ENCODE data around the gene TBC1D1. TPM values are rescaled to one million over a fixed set of nuclear protein-coding genes. Genes with fewer than 3 reads are reported as not detected.

The TBC1D1 gene
- total and polyA plus RNA-seq, 4 experiments from 2014 or later = 15.3 to 46.7 (median 34.3) TPM

DNA sequence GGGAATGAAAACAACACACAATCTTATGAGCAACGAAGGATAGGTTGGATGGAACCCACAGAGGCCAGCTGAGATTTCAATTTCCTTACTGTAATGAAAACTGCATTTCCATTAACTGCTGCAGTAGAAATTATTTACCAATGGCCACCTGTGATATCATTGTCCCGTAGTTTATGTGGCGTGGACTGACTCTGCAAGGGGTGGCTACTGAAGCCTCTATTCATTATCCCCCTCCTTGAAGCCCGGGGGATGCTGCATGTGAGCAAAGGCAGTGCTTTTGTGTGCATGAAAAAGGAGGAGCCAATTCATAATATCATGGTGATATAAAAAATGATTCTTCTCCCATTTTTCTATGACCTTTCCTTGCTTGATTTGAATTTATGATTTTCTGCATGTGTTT, 277.1 kb downstream of the TBC1D1 start:
- Mint-ChIP-seq H3K36me3 (no peaks in the 10 kb centered on the region), H3K4me3 (no peak overlapping the region), H3K9me3 (peaks cover 0 to 9% (median 4%) of the 10 kb centered on the region in 8 donors), H3K4me1 (peaks cover 1 to 11% (median 7%) of the 10 kb centered on the region in 4 donors), H3K27ac (peak overlapping the region in 1 of 7 donors; percentile 10), H3K27me3 (no peaks in the 10 kb centered on the region)
- no peaks in the 10 kb centered on the region for H3K4me1 ChIP-seq (ENCODE audit: insufficient read depth, low read length)
- no peaks in the 10 kb centered on the region for H3K27me3 ChIP-seq (ENCODE audit: insufficient read depth, low read length)
- ChIA-PET POLR2A (ENCODE audit: partially characterized antibody) (no interaction called here), CTCF (ENCODE audit: partially characterized antibody) (interaction anchor here (1.1 kb wide), 1 partner anchor 42 kb away, joined by 3 read pairs; no protein-coding TSS in a partner anchor)
- no peak overlapping the region for H3K4me3 ChIP-seq (ENCODE audit: low read length in 2 of 2)
- H3K9me3 ChIP-seq (ENCODE audit: control insufficient read depth in 1 of 2, low read length in 2 of 2) = no peaks in the 10 kb centered on the region
- H3K27ac ChIP-seq (ENCODE audit: low read depth, low read length) = no peak overlapping the region
- no peak for DNase-seq
- intact Hi-C loops (cut with micrococcal nuclease) = no loop called here
- no peaks in the 10 kb centered on the region for H3K36me3 ChIP-seq (ENCODE audit: insufficient read depth, low read length)

- H3K4me3 ChIP-seq (ENCODE audit: low read length in 2 of 2) = no peak overlapping the region
- DNase-seq = no peak
- CTCF ChIA-PET (ENCODE audit: partially characterized antibody) = interaction anchor here (1.0 to 2.1 kb wide), 3 partner anchors 9 to 107 kb away, joined by 3 to 10 read pairs (median 3); no protein-coding TSS in a partner anchor
- no peak overlapping the region for H3K27ac ChIP-seq (ENCODE audit: low read depth, low read length)
- H3K4me3 Mint-ChIP-seq = no peak overlapping the region
- H3K9me3 ChIP-seq (ENCODE audit: control insufficient read depth in 1 of 2, low read length in 2 of 2) = no peaks in the 10 kb centered on the region
- H3K36me3 Mint-ChIP-seq = no peaks in the 10 kb centered on the region
- peaks cover 1 to 15% (median 7%) of the 10 kb centered on the region in 4 donors for H3K4me1 Mint-ChIP-seq
- intact Hi-C loops (cut with micrococcal nuclease) = no loop called here
- no peaks in the 10 kb centered on the region for H3K27me3 Mint-ChIP-seq
- no peaks in the 10 kb centered on the region for H3K36me3 ChIP-seq (ENCODE audit: insufficient read depth, low read length)
- POLR2A ChIA-PET (ENCODE audit: partially characterized antibody) = no interaction called here
- H3K27ac Mint-ChIP-seq = no peak overlapping the region
- no peaks in the 10 kb centered on the region for H3K4me1 ChIP-seq (ENCODE audit: insufficient read depth, low read length)
- no peaks in the 10 kb centered on the region for H3K27me3 ChIP-seq (ENCODE audit: insufficient read depth, low read length)
- peaks cover 0 to 4% (median 1%) of the 10 kb centered on the region in 8 donors for H3K9me3 Mint-ChIP-seq
Measured at GRCh38 chr4:38169524-38169923, 278.6 kb downstream of the TBC1D1 start.

DNA sequence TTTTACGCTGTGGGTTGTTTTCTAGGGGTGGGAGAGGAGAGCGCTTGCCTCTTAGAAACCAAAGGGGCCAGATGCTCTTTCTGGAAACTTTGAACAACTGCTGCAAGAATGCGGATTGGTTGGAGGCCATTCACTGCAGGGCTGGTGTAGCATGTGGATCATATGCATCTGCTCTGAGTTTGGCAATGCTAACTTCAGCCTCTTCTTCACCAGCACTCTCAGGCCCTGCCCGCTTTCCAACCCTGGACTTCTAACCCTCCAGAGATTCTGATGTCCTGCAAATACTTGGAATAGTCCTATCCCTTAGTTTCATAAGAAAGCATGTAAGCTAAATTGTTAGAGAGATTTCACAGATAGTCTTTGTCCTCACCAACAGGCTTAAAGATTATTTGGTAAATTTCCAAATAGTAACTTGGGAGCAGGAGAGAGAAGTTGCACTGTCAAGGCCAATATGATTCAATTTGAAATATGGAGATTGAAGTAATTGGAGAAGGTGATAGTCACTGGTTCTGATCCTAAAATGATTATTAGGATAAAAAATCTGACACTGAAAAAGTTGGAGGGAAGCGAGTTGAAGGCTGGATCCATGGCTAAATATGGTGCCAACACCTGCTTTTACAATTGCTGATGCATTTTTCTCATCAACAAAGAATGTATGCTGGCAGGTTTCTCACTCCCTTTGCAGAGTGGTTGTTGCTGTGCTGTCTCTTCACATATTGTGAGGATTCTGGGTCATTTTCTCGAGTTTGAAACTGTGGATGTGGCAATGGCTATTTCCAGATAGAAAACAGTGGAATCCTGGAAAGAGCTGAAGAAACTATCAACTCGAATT, 279.7 kb downstream of the TBC1D1 start:
- ChIA-PET POLR2A (ENCODE audit: partially characterized antibody) (interaction anchor here (1.0 kb wide), 2 partner anchors 8 to 10 kb away, joined by 3 to 4 read pairs; no protein-coding TSS in a partner anchor), CTCF (ENCODE audit: partially characterized antibody) (interaction anchor here (2.1 kb wide), 1 partner anchor 9 kb away, joined by 10 read pairs; no protein-coding TSS in a partner anchor)
- H3K36me3 Mint-ChIP-seq = no peaks in the 10 kb centered on the region

GRCh38 chr4:38172078-38172477, 281.2 kb downstream of the TBC1D1 start:
- ChIA-PET POLR2A (ENCODE audit: partially characterized antibody) (no interaction called here), CTCF (ENCODE audit: partially characterized antibody) (interaction anchor here (10.7 to 13.4 kb wide), 2 partner anchors 109 to 557 kb away, joined by 114 to 292 read pairs; no protein-coding TSS in a partner anchor)

More for the DNA sequence above, 279.7 kb downstream of the TBC1D1 start:
- Mint-ChIP-seq H3K9me3 (peaks cover 0 to 3% (median 0%) of the 10 kb centered on the region in 8 donors), H3K27ac (no peak overlapping the region), H3K4me1 (peaks cover 4 to 20% (median 12%) of the 10 kb centered on the region in 4 donors), H3K27me3 (no peaks in the 10 kb centered on the region), H3K4me3 (no peak overlapping the region)
- intact Hi-C loops (cut with micrococcal nuclease) = no loop called here
- no peak overlapping the region for H3K4me3 ChIP-seq (ENCODE audit: low read length in 2 of 2)
- H3K9me3 ChIP-seq (ENCODE audit: control insufficient read depth in 1 of 2, low read length in 2 of 2) = no peaks in the 10 kb centered on the region
- H3K27ac ChIP-seq (ENCODE audit: low read depth, low read length) = no peak overlapping the region
- DNase-seq = no peak
- H3K4me1 ChIP-seq (ENCODE audit: insufficient read depth, low read length) = no peaks in the 10 kb centered on the region
- H3K27me3 ChIP-seq (ENCODE audit: insufficient read depth, low read length) = no peaks in the 10 kb centered on the region
- H3K36me3 ChIP-seq (ENCODE audit: insufficient read depth, low read length) = no peaks in the 10 kb centered on the region

DNA sequence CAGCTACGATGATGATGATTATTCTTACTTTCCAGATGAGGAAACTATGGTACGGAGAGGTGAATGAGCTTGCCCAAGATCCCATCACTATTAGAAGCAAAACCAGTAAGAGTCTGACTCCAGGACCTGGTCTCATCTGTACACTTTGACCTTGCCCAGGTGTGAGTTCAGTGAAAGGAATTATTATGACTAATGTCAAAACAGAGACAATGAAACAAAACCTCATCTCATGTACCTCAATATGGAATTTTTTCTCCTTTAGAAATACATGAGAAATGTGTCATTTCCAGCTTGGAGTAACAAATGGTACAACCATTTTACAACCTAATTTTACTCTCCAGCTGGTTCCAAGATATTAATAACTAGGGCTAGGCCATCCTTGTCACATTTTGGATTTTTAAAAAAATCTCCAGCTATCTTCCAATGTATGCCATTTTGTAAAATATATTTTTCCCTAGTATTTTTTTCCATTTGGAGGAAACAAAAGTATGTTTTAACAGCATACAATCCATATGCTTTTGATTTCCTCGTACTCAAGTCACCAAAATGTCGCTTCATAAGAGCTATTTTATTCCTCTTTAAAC, 283.1 kb downstream of the TBC1D1 start:
- no peak overlapping the region for H3K4me3 ChIP-seq (ENCODE audit: low read length in 2 of 2)
- H3K27ac Mint-ChIP-seq = peak overlapping the region in 1 of 7 donors; percentile 2
- H3K36me3 ChIP-seq (ENCODE audit: insufficient read depth, low read length) = no peaks in the 10 kb centered on the region
- intact Hi-C loops (cut with micrococcal nuclease) = no loop called here
- no peaks in the 10 kb centered on the region for H3K27me3 Mint-ChIP-seq
- H3K4me3 Mint-ChIP-seq = no peak overlapping the region
- H3K4me1 Mint-ChIP-seq = peaks cover 24 to 39% (median 31%) of the 10 kb centered on the region in 4 donors
- peaks cover 25% of the 10 kb centered on the region for H3K4me1 ChIP-seq (ENCODE audit: insufficient read depth, low read length)
- no peak for DNase-seq
- no peaks in the 10 kb centered on the region for H3K9me3 ChIP-seq (ENCODE audit: control insufficient read depth in 1 of 2, low read length in 2 of 2)
- H3K36me3 Mint-ChIP-seq = no peaks in the 10 kb centered on the region
- peaks cover 0 to 3% (median 0%) of the 10 kb centered on the region in 8 donors for H3K9me3 Mint-ChIP-seq
- no peak overlapping the region for H3K27ac ChIP-seq (ENCODE audit: low read depth, low read length)
- ChIA-PET CTCF (ENCODE audit: partially characterized antibody) (interaction anchor here (0.9 to 13.4 kb wide), 10 partner anchors 9 to 609 kb away, joined by 3 to 292 read pairs (median 4); partner anchors contain the start of gene TLR10), POLR2A (ENCODE audit: partially characterized antibody) (interaction anchor here (1.2 to 1.7 kb wide), 2 partner anchors 18 to 19 kb away, joined by 3 to 5 read pairs; no protein-coding TSS in a partner anchor)
- no peaks in the 10 kb centered on the region for H3K27me3 ChIP-seq (ENCODE audit: insufficient read depth, low read length)

More at GRCh38 chr4:38172078-38172477, 281.2 kb downstream of the TBC1D1 start:
- Mint-ChIP-seq H3K36me3 (no peaks in the 10 kb centered on the region), H3K4me3 (peak overlapping the region in 1 of 8 donors; percentile 11), H3K27me3 (no peaks in the 10 kb centered on the region), H3K27ac (no peak overlapping the region), H3K9me3 (peaks cover 0 to 3% (median 0%) of the 10 kb centered on the region in 8 donors), H3K4me1 (peaks cover 9 to 21% (median 15%) of the 10 kb centered on the region in 4 donors)
- Histone ChIP-seq H3K27me3 (ENCODE audit: insufficient read depth, low read length) (no peaks in the 10 kb centered on the region), H3K36me3 (ENCODE audit: insufficient read depth, low read length) (no peaks in the 10 kb centered on the region), H3K9me3 (ENCODE audit: control insufficient read depth in 1 of 2, low read length in 2 of 2) (no peaks in the 10 kb centered on the region), H3K4me3 (ENCODE audit: low read length in 2 of 2) (no peak overlapping the region), H3K27ac (ENCODE audit: low read depth, low read length) (no peak overlapping the region), H3K4me1 (ENCODE audit: insufficient read depth, low read length) (peaks cover 8% of the 10 kb centered on the region)
- DNase-seq = no peak
- intact Hi-C loops (cut with micrococcal nuclease) = no loop called here

DNA sequence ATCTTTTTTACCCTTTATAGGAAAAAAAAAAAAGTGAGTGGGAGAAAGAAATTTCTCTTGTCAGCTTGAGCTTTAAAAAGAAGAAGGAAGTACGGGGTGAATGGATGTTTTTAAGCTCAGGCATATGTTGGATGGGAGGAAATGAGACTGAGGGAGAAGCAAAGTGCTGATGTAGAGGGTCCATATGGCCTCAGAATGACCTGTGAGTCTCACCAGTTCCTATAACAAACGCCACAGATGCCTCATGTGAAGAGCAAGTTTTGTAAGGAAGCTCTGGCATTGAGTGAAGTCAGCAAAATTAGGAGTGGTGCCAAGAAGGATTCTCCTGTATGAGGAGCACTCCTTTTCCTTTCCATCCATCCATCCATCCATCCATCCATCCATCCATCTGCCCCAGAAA, 283.9 kb downstream of the TBC1D1 start:
- POLR2A ChIA-PET (ENCODE audit: partially characterized antibody) = interaction anchor here (0.5 to 3.2 kb wide), 4 partner anchors 19 to 670 kb away, joined by 3 to 11 read pairs (median 4); no protein-coding TSS in a partner anchor
- Mint-ChIP-seq H3K36me3 (no peaks in the 10 kb centered on the region), H3K27ac (peak overlapping the region in 2 of 7 donors; percentile 49 to 70), H3K4me3 (peak overlapping the region in 1 of 8 donors; percentile 4), H3K9me3 (peaks cover 0 to 3% (median 0%) of the 10 kb centered on the region in 8 donors), H3K4me1 (peaks cover 28 to 45% (median 37%) of the 10 kb centered on the region in 4 donors), H3K27me3 (no peaks in the 10 kb centered on the region)
- CTCF ChIA-PET (ENCODE audit: partially characterized antibody) = interaction anchor here (0.9 to 13.4 kb wide), 10 partner anchors 8 to 608 kb away, joined by 3 to 292 read pairs (median 4); partner anchors contain the start of gene TLR10
- Histone ChIP-seq H3K27me3 (ENCODE audit: insufficient read depth, low read length) (no peaks in the 10 kb centered on the region), H3K9me3 (ENCODE audit: control insufficient read depth in 1 of 2, low read length in 2 of 2) (no peaks in the 10 kb centered on the region), H3K4me1 (ENCODE audit: insufficient read depth, low read length) (peaks cover 32% of the 10 kb centered on the region), H3K4me3 (ENCODE audit: low read length in 2 of 2) (no peak overlapping the region), H3K27ac (ENCODE audit: low read depth, low read length) (no peak overlapping the region), H3K36me3 (ENCODE audit: insufficient read depth, low read length) (no peaks in the 10 kb centered on the region)
- intact Hi-C loops (cut with micrococcal nuclease) = loop anchor here (5.0 kb wide), 1 partner anchor 682 kb away; the partner anchor contains the start of gene TLR6
- DNase-seq = no peak

Data from CD4-positive, alpha-beta memory T cell (primary cell).